Right ventricle myocardium inferior (tissue), 1 donor: ENCODE measurements around the gene SPRR2E. TPM values are rescaled to one million over a fixed set of nuclear protein-coding genes. Genes with fewer than 3 reads are reported as not detected.
"Not testable (repeated sequence)": the region's sequence is repeated elsewhere in the genome, so short reads cannot be mapped to it uniquely, and the experiment has no call there.

ENCODE experiments used
- ATAC-seq: fragments of 200-7000 bp; cut with Tn5 transposase; one replicate; pipeline ENCODE4 v1.9.1; 2020; ENCODE audit warnings: mild to moderate bottlenecking, moderate library complexity
- DNase-seq: peaks from one replicate; pipeline ENCODE4 v3.0.0; 2021; ENCODE audit errors: missing footprints
- intact Hi-C: fragments of 100-400 bp; cut with DNase I; formaldehyde crosslinking; loops from one replicate; pipeline ENCODE4 v1.11.0; 2022
- long read RNA-seq: library from polyadenylated mRNA; unstranded; transcript quantifications from one replicate; pipeline ENCODE4 v2.0.0, GENCODE V29; 2021
- total RNA-seq: library from RNA; stranded (reverse); fragmentation: NEBNext Ultra II Directional; extraction: Animal tissue kit (Norgen Biotek cat#: 25700); gene quantifications from one replicate; pipeline ENCODE4 v1.2.1, GENCODE V29; 2021
- donor health status: DM: no; HTN: yes; CAD: no; lungs with severe emphysema.

SPRR2E gene
- total RNA-seq, result not detected
- long read RNA-seq, result 0 reads

- ATAC-seq (no peak), DNase-seq (no peak)
- intact Hi-C loops, result no loop called here
These were observed at the start of gene SPRR2E for GRCh38 chr1:153094426-153094825. TSS of gene SPRR2E (minus strand) at chr1:153094526. CDS start at chr1:153093751, 775 bp downstream.

- no peak for ATAC-seq
- DNase-seq, result no peak
- intact Hi-C loops, result no loop called here
These were observed 47.1 kb upstream of the SPRR2E start for GRCh38 chr1:153141377-153141776.

DNA sequence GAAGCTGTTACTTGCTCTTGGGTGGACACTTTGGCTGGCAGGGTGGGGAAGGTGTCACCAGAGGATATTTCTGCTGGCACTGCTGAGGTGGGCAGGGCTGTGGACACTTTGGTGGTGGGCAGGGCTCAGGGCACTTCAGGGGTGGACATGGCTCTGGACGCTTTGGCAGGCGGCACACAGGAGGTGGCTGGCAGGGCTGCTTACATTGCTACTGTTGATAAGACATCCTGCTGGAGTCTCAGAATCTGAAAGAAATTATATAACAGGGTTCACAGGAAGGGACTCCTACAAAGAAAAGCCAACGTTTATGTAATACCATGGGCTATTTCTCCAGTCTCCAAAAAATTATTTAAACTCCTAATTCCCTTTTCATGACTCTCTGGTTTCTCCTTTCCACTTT lies 46.2 kb upstream of the SPRR2E start:
- ATAC-seq, result no peak
- peak; percentile 40 for DNase-seq
- intact Hi-C loops, result no loop called here

DNA sequence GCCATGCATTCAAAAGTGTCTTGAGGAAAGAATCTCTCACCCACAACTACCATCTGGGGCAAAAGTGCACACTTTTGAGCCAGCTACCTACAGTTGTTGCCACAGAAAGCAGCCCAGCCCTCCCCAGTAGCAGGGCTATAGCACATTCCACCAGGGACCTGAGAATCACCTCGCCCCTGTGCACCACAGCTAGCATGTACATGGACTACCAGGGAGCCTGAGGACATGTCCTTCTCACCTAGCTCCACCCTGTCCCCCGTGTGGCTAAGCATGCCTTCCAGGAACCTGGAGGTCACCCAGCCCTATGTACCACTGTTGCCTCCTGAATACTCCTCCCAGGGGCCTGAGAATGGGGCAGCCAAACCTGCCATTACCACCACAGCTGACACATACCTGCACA lies 39.4 kb upstream of the SPRR2E start:
- no peak for DNase-seq
- intact Hi-C loops, result no loop called here
- no peak for ATAC-seq

- intact Hi-C loops, result no loop called here
- ATAC-seq (no peak), DNase-seq (no peak)
These were observed 38.9 kb upstream of the SPRR2E start for GRCh38 chr1:153133267-153133666.

- ATAC-seq, intact Hi-C loops, DNase-seq: not testable (repeated sequence)
These were observed 34.4 kb upstream of the SPRR2E start for GRCh38 chr1:153128688-153129087.

GRCh38 chr1:153127296-153127695 lies 33.0 kb upstream of the SPRR2E start:
- ATAC-seq (no peak), DNase-seq (no peak)
- intact Hi-C loops, result no loop called here

DNA sequence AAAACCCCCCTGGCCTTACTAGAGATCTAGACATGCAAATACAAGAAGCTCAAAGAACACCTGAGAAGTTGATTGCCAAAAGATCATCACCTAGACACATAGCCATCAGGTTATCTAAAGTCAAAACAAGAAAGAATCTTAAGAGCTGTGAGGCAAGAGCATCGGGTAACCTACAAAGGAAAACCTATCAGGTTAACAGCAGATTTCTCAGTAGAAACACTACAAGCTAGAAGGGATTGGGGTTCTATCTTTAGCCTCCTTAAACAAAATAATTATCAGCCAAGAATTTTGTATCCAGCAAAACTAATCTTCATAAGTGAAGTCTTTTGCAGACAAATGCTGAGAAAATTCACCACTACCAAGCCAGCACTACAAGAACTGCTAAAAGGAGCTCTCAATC lies 31.2 kb upstream of the SPRR2E start:
- intact Hi-C loops, result no loop called here
- ATAC-seq, result no peak

DNA sequence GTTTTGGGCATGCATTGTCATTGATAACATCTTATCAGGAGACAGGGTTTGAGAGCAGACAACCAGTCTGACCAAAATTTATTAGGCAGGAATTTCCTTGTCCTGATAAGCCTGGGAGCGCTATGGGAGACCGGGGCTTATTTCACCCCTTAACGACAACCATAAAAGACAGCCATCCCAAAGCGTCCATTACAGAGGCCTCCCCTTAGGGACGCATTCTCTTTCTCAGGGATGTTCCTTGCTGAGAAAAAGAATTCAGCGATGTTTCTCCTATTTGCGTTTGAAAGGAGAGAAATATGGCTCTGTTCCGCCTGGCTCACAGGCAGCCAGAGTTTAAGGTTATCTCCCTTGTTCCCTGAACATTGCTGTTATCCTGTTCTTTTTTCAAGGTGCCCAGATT lies 29.5 kb upstream of the SPRR2E start:
- intact Hi-C loops, ATAC-seq, DNase-seq: not testable (repeated sequence)

More for the DNA sequence above, 31.2 kb upstream of the SPRR2E start:
- no peak for DNase-seq

- DNase-seq (no peak), ATAC-seq (no peak)
- intact Hi-C loops, result no loop called here
These were observed 28.6 kb upstream of the SPRR2E start for GRCh38 chr1:153122831-153123421.

DNA sequence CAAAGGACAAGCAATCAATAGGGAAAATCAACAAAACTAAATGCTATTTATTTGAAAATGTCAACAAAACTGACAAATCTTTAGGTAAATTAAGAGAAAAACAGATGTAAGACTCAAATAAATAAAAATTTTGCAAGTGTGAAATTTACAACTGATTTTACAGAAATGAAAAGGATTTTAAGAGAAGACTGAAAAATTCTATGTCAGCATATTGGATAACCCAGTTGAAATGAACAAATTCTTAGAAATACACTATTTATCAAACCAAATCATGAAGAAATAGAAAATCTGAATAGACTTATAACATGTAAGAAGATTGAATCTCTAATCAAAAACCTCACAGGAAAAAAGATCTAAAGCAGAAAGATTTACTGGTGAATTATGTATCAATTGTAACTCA lies 26.6 kb upstream of the SPRR2E start:
- ATAC-seq, result no peak

GRCh38 chr1:153119491-153119971 lies 25.2 kb upstream of the SPRR2E start:
- ATAC-seq (no peak), DNase-seq (no peak)
- intact Hi-C loops, result no loop called here

More for the DNA sequence above, 26.6 kb upstream of the SPRR2E start:
- intact Hi-C loops, result no loop called here
- DNase-seq, result no peak

DNA sequence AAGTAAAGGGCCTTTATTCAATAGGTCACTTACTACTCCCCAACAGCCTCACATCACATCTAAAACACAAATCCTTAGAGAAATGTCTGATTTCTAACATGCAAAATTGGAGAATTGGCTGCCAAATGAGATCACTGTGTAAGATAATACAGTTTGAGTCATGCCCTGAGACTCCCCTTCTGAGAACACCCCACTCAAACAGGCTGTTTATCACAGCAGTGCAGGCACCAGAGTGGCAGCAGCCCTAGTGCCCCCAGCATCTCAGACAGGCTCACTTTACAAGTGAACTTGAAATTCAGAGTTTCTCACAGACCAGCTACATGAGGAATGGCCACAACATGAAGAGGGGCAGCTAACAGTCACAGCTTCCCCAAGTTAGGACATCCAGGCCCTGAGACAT lies 20.9 kb upstream of the SPRR2E start:
- ATAC-seq, intact Hi-C loops, DNase-seq: not testable (repeated sequence)

DNA sequence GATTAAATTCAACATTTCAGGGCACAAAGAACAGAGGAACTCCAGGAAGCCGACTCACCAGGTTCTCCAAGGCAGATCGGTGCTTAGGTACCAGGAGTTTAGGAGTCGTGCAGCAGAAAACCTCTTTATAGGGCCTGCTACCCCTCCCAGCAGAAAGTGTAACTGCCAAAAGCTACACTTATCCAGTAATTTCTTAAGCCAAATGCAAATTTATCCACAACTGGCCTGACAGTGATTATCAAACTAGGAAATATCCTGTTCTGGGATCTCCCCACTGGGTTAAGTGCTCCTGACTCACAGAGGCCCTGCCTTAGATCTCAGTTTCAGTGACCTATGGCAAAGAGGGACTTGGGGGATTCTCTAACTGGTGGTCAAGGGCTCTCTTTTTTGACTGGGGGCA lies 19.1 kb upstream of the SPRR2E start, which contains the start of gene SPRR2F:
Gene SPRR2F (minus strand): TSS at position 101 of the 400 bp plus-strand sequence. CDS start 783 bp downstream, outside the sequence.
- ATAC-seq (no peak), DNase-seq (no peak)
- intact Hi-C loops, result no loop called here

- DNase-seq, intact Hi-C loops, ATAC-seq: not testable (repeated sequence)
These were observed 18.1 kb upstream of the SPRR2E start for GRCh38 chr1:153112454-153112853.

- ATAC-seq, result no peak
- DNase-seq, result no peak
- intact Hi-C loops, result no loop called here
These were observed 5.9 kb upstream of the SPRR2E start for GRCh38 chr1:153100245-153100644.

DNA sequence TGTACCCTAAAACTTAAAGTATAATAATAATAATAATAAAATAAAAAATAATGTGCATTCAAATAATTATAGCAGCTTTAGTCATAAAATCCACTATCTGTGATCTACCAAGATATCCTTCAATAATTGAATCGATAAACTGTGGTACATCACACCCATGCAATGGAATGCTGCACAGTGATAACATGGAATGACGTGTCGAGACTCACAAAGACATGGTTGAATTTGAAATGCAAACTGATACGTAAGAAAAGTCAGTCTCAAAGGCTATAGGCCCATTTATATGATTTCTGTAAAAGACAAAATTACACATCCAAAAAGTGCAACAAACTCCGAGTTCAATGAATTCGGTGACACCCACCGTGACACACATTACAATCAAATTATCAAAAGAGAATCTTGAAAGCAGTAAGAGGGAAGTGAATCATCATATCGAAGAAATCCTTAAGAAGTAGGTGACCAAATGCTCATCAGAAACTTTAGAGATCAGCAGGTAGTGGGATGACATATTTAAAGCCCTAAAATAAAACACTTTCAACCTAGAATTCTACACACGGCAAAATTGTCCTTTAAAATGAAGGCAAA lies 5.2 kb upstream of the SPRR2E start:
- no peak for ATAC-seq
- intact Hi-C loops, result no loop called here

DNA sequence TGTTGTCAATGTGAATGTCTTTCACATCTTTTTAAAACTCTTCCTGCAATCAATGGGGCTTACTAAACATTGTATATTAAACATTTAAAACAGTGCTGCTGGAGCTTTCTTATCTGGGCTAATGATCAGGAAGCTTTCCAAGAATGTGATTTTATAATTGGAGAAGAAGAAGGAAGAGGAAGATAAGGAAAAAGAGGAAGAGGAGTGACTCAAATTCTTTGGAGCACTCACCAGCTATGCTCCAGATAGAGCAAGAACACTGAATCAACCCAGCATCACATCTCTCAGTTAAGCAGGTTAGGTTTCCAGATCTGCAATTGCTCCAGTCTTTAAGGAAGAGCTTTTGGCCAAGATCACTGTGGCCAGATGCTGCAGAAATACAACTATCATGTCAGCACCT lies 1.4 kb upstream of the SPRR2E start:
- intact Hi-C loops, result no loop called here
- no peak for ATAC-seq
- no peak for DNase-seq

More for the DNA sequence above, 5.2 kb upstream of the SPRR2E start:
- DNase-seq, result no peak

GRCh38 chr1:153087652-153088051 lies 6.7 kb downstream of the SPRR2E start:
- ATAC-seq, result no peak
- DNase-seq, result no peak
- intact Hi-C loops, result no loop called here

GRCh38 chr1:153081736-153082135 lies 12.6 kb downstream of the SPRR2E start:
- ATAC-seq, result no peak
- intact Hi-C loops, result no loop called here
- DNase-seq, result no peak
